ENCODE results near the gene TRRAP.
A peak's percentile ranks its signal among the peaks of the same experiment; 100 is the strongest.

The TRRAP gene

GRCh38 chr7:99002827-99003212 lies 124.5 kb downstream of the TRRAP start:
- no peak overlapping the region for H4K8ac ChIP-seq (ENCODE audit: low read depth, low read length)
- H3K27ac ChIP-seq (replicated peaks; ENCODE audit: low read length): no peak overlapping the region
- H2BK5ac ChIP-seq (ENCODE audit: low read length): no peak overlapping the region
- H2BK120ac ChIP-seq (ENCODE audit: low read depth, low read length): no peak overlapping the region
- peaks cover 59 to 94% of the 10 kb centered on the region in 2 donors for H3K36me3 ChIP-seq (replicated peaks in 1 of 2; ENCODE audit: control insufficient read depth in 2 of 2, insufficient read depth in 2 of 2, low read length in 2 of 2)
- no peak overlapping the region for H2AFZ ChIP-seq (ENCODE audit: low read length)
- no peaks in the 10 kb centered on the region for H3K27me3 ChIP-seq (ENCODE audit: control insufficient read depth in 3 of 3, insufficient read depth in 3 of 3, low read depth in 1 of 3, low read length in 3 of 3)
- H3K18ac ChIP-seq (ENCODE audit: low read length): no peak overlapping the region
- no peak overlapping the region for H2BK12ac ChIP-seq (ENCODE audit: low read length)
- no peak overlapping the region for H3K4me3 ChIP-seq (ENCODE audit: low read length in 2 of 2)
- no peak overlapping the region for H3K23ac ChIP-seq (ENCODE audit: low read depth, low read length, poor library complexity)
- no peak overlapping the region for H3K9ac ChIP-seq (ENCODE audit: low read depth, low read length, poor library complexity)
- H2AK5ac ChIP-seq (ENCODE audit: low read depth, low read length): no peak overlapping the region
- no peak for DNase-seq (ENCODE audit: low spot score)
- H3K4ac ChIP-seq (ENCODE audit: low read length): no peak overlapping the region
- H3K4me2 ChIP-seq (ENCODE audit: insufficient read depth, low read length, poor library complexity, severe bottlenecking): no peak overlapping the region
- H3K9me3 ChIP-seq (replicated peaks in 1 of 2; ENCODE audit: control insufficient read depth in 2 of 2, insufficient read depth in 1 of 2, low read depth in 1 of 2, low read length in 2 of 2): peaks cover 0 to 3% of the 10 kb centered on the region in 2 donors
- no peaks in the 10 kb centered on the region for H3K4me1 ChIP-seq (ENCODE audit: control insufficient read depth in 2 of 2, insufficient read depth in 1 of 2, low read depth in 1 of 2, low read length in 2 of 2)
- H2BK15ac ChIP-seq (ENCODE audit: low read length): no peak overlapping the region
- no peak overlapping the region for H3K14ac ChIP-seq (ENCODE audit: low read length)
- WGBS, 2 donors (ENCODE audit: extremely low coverage in 2 of 2, insufficient read length in 2 of 2, insufficient replicate concordance in 1 of 2): no CpG with 5 or more reads among the region's 20 CpGs
- H4K91ac ChIP-seq (ENCODE audit: low read depth, low read length, poor library complexity): no peak overlapping the region
- H3K79me1 ChIP-seq (ENCODE audit: low read depth, low read length): peaks cover 2% of the 10 kb centered on the region

- Histone ChIP-seq H3K27ac (replicated peaks; ENCODE audit: low read length) (no peak overlapping the region), H3K4me1 (ENCODE audit: control insufficient read depth in 2 of 2, insufficient read depth in 1 of 2, low read depth in 1 of 2, low read length in 2 of 2) (no peaks in the 10 kb centered on the region), H2BK120ac (ENCODE audit: low read depth, low read length) (no peak overlapping the region), H3K14ac (ENCODE audit: low read length) (no peak overlapping the region), H2AK5ac (ENCODE audit: low read depth, low read length) (no peak overlapping the region), H3K79me1 (ENCODE audit: low read depth, low read length) (peaks cover 2% of the 10 kb centered on the region), H4K8ac (ENCODE audit: low read depth, low read length) (no peak overlapping the region), H3K18ac (ENCODE audit: low read length) (no peak overlapping the region), H2AFZ (ENCODE audit: low read length) (no peak overlapping the region), H4K91ac (ENCODE audit: low read depth, low read length, poor library complexity) (no peak overlapping the region), H3K23ac (ENCODE audit: low read depth, low read length, poor library complexity) (no peak overlapping the region), H3K4ac (ENCODE audit: low read length) (no peak overlapping the region), H3K36me3 (replicated peaks in 1 of 2; ENCODE audit: control insufficient read depth in 2 of 2, insufficient read depth in 2 of 2, low read length in 2 of 2) (peaks cover 62 to 94% of the 10 kb centered on the region in 2 donors), H3K4me2 (ENCODE audit: insufficient read depth, low read length, poor library complexity, severe bottlenecking) (no peak overlapping the region), H2BK12ac (ENCODE audit: low read length) (no peak overlapping the region), H2BK5ac (ENCODE audit: low read length) (no peak overlapping the region), H3K9ac (ENCODE audit: low read depth, low read length, poor library complexity) (no peak overlapping the region), H3K27me3 (ENCODE audit: control insufficient read depth in 3 of 3, insufficient read depth in 3 of 3, low read depth in 1 of 3, low read length in 3 of 3) (no peaks in the 10 kb centered on the region), H2BK15ac (ENCODE audit: low read length) (no peak overlapping the region), H3K4me3 (ENCODE audit: low read length in 2 of 2) (no peak overlapping the region), H3K9me3 (replicated peaks in 1 of 2; ENCODE audit: control insufficient read depth in 2 of 2, insufficient read depth in 1 of 2, low read depth in 1 of 2, low read length in 2 of 2) (peaks cover 0 to 3% of the 10 kb centered on the region in 2 donors)
- WGBS, 2 donors (ENCODE audit: extremely low coverage in 2 of 2, insufficient read length in 2 of 2, insufficient replicate concordance in 1 of 2): no CpG with 5 or more reads among the region's 15 CpGs
- no peak for DNase-seq (ENCODE audit: low spot score)
These were observed 125.1 kb downstream of the TRRAP start for GRCh38 chr7:99003419-99003818.

GRCh38 chr7:99004216-99004615 lies 125.9 kb downstream of the TRRAP start:
- no peak overlapping the region for H3K18ac ChIP-seq (ENCODE audit: low read length)
- H3K9me3 ChIP-seq (replicated peaks in 1 of 2; ENCODE audit: control insufficient read depth in 2 of 2, insufficient read depth in 1 of 2, low read depth in 1 of 2, low read length in 2 of 2): peaks cover 0 to 3% of the 10 kb centered on the region in 2 donors
- H2BK5ac ChIP-seq (ENCODE audit: low read length): no peak overlapping the region
- H3K23ac ChIP-seq (ENCODE audit: low read depth, low read length, poor library complexity): no peak overlapping the region
- H3K27me3 ChIP-seq (ENCODE audit: control insufficient read depth in 3 of 3, insufficient read depth in 3 of 3, low read depth in 1 of 3, low read length in 3 of 3): no peaks in the 10 kb centered on the region
- no peak overlapping the region for H2BK15ac ChIP-seq (ENCODE audit: low read length)
- no peak for DNase-seq (ENCODE audit: low spot score)
- no peak overlapping the region for H2BK120ac ChIP-seq (ENCODE audit: low read depth, low read length)
- no peak overlapping the region for H3K4me2 ChIP-seq (ENCODE audit: insufficient read depth, low read length, poor library complexity, severe bottlenecking)
- no peak overlapping the region for H3K14ac ChIP-seq (ENCODE audit: low read length)
- H4K8ac ChIP-seq (ENCODE audit: low read depth, low read length): no peak overlapping the region
- no peak overlapping the region for H3K9ac ChIP-seq (ENCODE audit: low read depth, low read length, poor library complexity)
- H3K4ac ChIP-seq (ENCODE audit: low read length): no peak overlapping the region
- no peak overlapping the region for H3K4me3 ChIP-seq (ENCODE audit: low read length in 2 of 2)
- H2AFZ ChIP-seq (ENCODE audit: low read length): no peak overlapping the region
- peaks cover 2% of the 10 kb centered on the region for H3K79me1 ChIP-seq (ENCODE audit: low read depth, low read length)
- H3K4me1 ChIP-seq (ENCODE audit: control insufficient read depth in 2 of 2, insufficient read depth in 1 of 2, low read depth in 1 of 2, low read length in 2 of 2): no peaks in the 10 kb centered on the region
- WGBS, 2 donors (ENCODE audit: extremely low coverage in 2 of 2, insufficient read length in 2 of 2, insufficient replicate concordance in 1 of 2): no CpG with 5 or more reads among the region's 8 CpGs
- H2AK5ac ChIP-seq (ENCODE audit: low read depth, low read length): no peak overlapping the region
- H3K27ac ChIP-seq (replicated peaks; ENCODE audit: low read length): no peak overlapping the region
- peaks cover 61 to 94% of the 10 kb centered on the region in 2 donors for H3K36me3 ChIP-seq (replicated peaks in 1 of 2; ENCODE audit: control insufficient read depth in 2 of 2, insufficient read depth in 2 of 2, low read length in 2 of 2)
- H4K91ac ChIP-seq (ENCODE audit: low read depth, low read length, poor library complexity): no peak overlapping the region
- H2BK12ac ChIP-seq (ENCODE audit: low read length): no peak overlapping the region

GRCh38 chr7:99004781-99005500 lies 126.6 kb downstream of the TRRAP start:
- H3K4me3 ChIP-seq (ENCODE audit: low read length in 2 of 2): no peak overlapping the region
- H3K4me1 ChIP-seq (ENCODE audit: control insufficient read depth in 2 of 2, insufficient read depth in 1 of 2, low read depth in 1 of 2, low read length in 2 of 2): no peaks in the 10 kb centered on the region
- peak overlapping the region; percentile 19 for H4K8ac ChIP-seq (ENCODE audit: low read depth, low read length)
- H3K9ac ChIP-seq (ENCODE audit: low read depth, low read length, poor library complexity): no peak overlapping the region
- H3K27me3 ChIP-seq (ENCODE audit: control insufficient read depth in 3 of 3, insufficient read depth in 3 of 3, low read depth in 1 of 3, low read length in 3 of 3): no peaks in the 10 kb centered on the region
- H3K4me2 ChIP-seq (ENCODE audit: insufficient read depth, low read length, poor library complexity, severe bottlenecking): no peak overlapping the region
- no peak overlapping the region for H2BK15ac ChIP-seq (ENCODE audit: low read length)
- H3K36me3 ChIP-seq (replicated peaks in 1 of 2; ENCODE audit: control insufficient read depth in 2 of 2, insufficient read depth in 2 of 2, low read length in 2 of 2): peaks cover 60 to 91% of the 10 kb centered on the region in 2 donors
- H2BK5ac ChIP-seq (ENCODE audit: low read length): peak overlapping the region; percentile 32
- no CpG with 5 or more reads among the region's 26 CpGs for WGBS, 2 donors (ENCODE audit: extremely low coverage in 2 of 2, insufficient read length in 2 of 2, insufficient replicate concordance in 1 of 2)
- no peak overlapping the region for H3K4ac ChIP-seq (ENCODE audit: low read length)
- H3K18ac ChIP-seq (ENCODE audit: low read length): no peak overlapping the region
- peaks cover 2% of the 10 kb centered on the region for H3K79me1 ChIP-seq (ENCODE audit: low read depth, low read length)
- H3K23ac ChIP-seq (ENCODE audit: low read depth, low read length, poor library complexity): no peak overlapping the region
- H3K27ac ChIP-seq (replicated peaks; ENCODE audit: low read length): no peak overlapping the region
- peaks cover 0 to 3% of the 10 kb centered on the region in 2 donors for H3K9me3 ChIP-seq (replicated peaks in 1 of 2; ENCODE audit: control insufficient read depth in 2 of 2, insufficient read depth in 1 of 2, low read depth in 1 of 2, low read length in 2 of 2)
- H2AFZ ChIP-seq (ENCODE audit: low read length): no peak overlapping the region
- H2AK5ac ChIP-seq (ENCODE audit: low read depth, low read length): no peak overlapping the region
- no peak overlapping the region for H3K14ac ChIP-seq (ENCODE audit: low read length)
- no peak for DNase-seq (ENCODE audit: low spot score)
- H2BK12ac ChIP-seq (ENCODE audit: low read length): no peak overlapping the region
- no peak overlapping the region for H2BK120ac ChIP-seq (ENCODE audit: low read depth, low read length)
- H4K91ac ChIP-seq (ENCODE audit: low read depth, low read length, poor library complexity): no peak overlapping the region
